Panc1 (cell line): ENCODE measurements around the gene KCNQ1. TPM values are rescaled to one million over a fixed set of nuclear protein-coding genes. Genes with fewer than 3 reads are reported as not detected.

Source experiments
- ATAC-seq: fragments of 200-7000 bp; cut with Tn5 transposase; 2 replicates; pipeline ENCODE4 v1.9.1; 2020; ENCODE audit warnings: mild to moderate bottlenecking, moderate library complexity
- BruUV-seq: library from RNA; stranded (reverse); fragments of 400-500 nt; replicated peaks from 2 replicates; lab custom pipeline; 2021; lab: Mats Ljungman, UMichigan
- CTCF ChIA-PET: fragments of 300-600 bp; sonication (Branson Sonifier 250); formaldehyde crosslinking; loops from one replicate; lab custom pipeline; 2022; ENCODE audit warnings: antibody characterized with exemption; lab: Charles Lee
- POLR2A ChIA-PET: fragments of 300-600 bp; sonication (Branson Sonifier 250); formaldehyde crosslinking; loops from one replicate; lab custom pipeline; 2022; ENCODE audit warnings: antibody characterized with exemption; lab: Charles Lee
- DNase-seq: peaks from one replicate; pipeline ENCODE4 v3.0.0-alpha.2; 2010; ENCODE audit warnings: low read depth, low spot score
- H3K27ac ChIP-seq: 2 replicates; pipeline ENCODE4 v1.5.1; 2011; ENCODE audit warnings: mild to moderate bottlenecking, low read length, inconsistent platforms
- H3K27me3 ChIP-seq: fragments of 200-500 bp; sonication (Bioruptor generic); 2 replicates; pipeline ENCODE4 v1.6.0; 2014; ENCODE audit warnings: low read length, inconsistent platforms; ENCODE audit not compliant: control insufficient read depth, insufficient read depth
- H3K36me3 ChIP-seq: fragments of 200-500 bp; sonication (Bioruptor generic); 2 replicates; pipeline ENCODE4 v1.5.1; 2014; ENCODE audit warnings: inconsistent platforms, mild to moderate bottlenecking, low read length, moderate library complexity; ENCODE audit not compliant: control insufficient read depth, insufficient read depth
- H3K4me1 ChIP-seq: 2 replicates; pipeline ENCODE4 v1.5.1; 2011; ENCODE audit warnings: inconsistent platforms, mild to moderate bottlenecking, low read length, moderate library complexity; ENCODE audit not compliant: control insufficient read depth, insufficient read depth
- H3K4me3 ChIP-seq, 2 experiments: 2 replicates each; pipeline ENCODE4 v1.5.1; 2011 to 2012; ENCODE audit warnings: low read depth in 2 of 2, low read length in 2 of 2, mild to moderate bottlenecking in 2 of 2, inconsistent platforms in 1 of 2, moderate library complexity in 1 of 2
- H3K9me3 ChIP-seq: fragments of 200-500 bp; sonication (Bioruptor generic); 2 replicates; pipeline ENCODE4 v1.5.1; 2014; ENCODE audit warnings: low read depth, mild to moderate bottlenecking, inconsistent platforms, low read length, moderate library complexity; ENCODE audit not compliant: control insufficient read depth, insufficient read depth
- POLR2AphosphoS5 ChIP-seq: IDR thresholded peaks from 2 replicates; pipeline ENCODE4 v1.6.1; 2012; ENCODE audit warnings: mild to moderate bottlenecking, low read depth, low read length, moderate library complexity
- SIN3A ChIP-seq: IDR thresholded peaks from 2 replicates; pipeline ENCODE4 v1.6.1; 2012; ENCODE audit warnings: low read depth, mild to moderate bottlenecking, low read length, moderate library complexity, borderline replicate concordance; ENCODE audit not compliant: insufficient read depth
- TCF7L2 ChIP-seq: IDR thresholded peaks from 2 replicates; pipeline ENCODE4 v1.6.1; 2011; ENCODE audit warnings: mild to moderate bottlenecking, low read depth, low read length, inconsistent platforms
- in situ Hi-C: cut with HindIII; loops from 2 replicates; pipeline ENCODE4 v1.10.0; 2016; ENCODE audit warnings: low sequenced_read_pairs, low pct_unique_long_range_greater_than_20kb
- intact Hi-C: fragments of 100-400 bp; cut with micrococcal nuclease; formaldehyde crosslinking; loops from one replicate; pipeline ENCODE4 v1.10.0; 2022; ENCODE audit not compliant: unreplicated experiment
- total RNA-seq: library from RNA; stranded (reverse); gene quantifications from one replicate; pipeline ENCODE4 v1.2.1, GENCODE V29; 2021; ENCODE audit not compliant: unreplicated experiment
- TF ChIP-seq, protein P1 (sequence below), 2 experiments: IDR thresholded peaks; 2 replicates each; pipeline ENCODE4 v1.6.1; 2011 to 2012; ENCODE audit warnings: low read depth in 2 of 2, control low read depth in 1 of 2, low read length in 1 of 2, mild to moderate bottlenecking in 1 of 2, moderate library complexity in 1 of 2; ENCODE audit not compliant: insufficient read depth in 1 of 2
- TF ChIP-seq, protein P2 (sequence below): fragments of 450-650 bp; IDR thresholded peaks from 2 replicates; pipeline ENCODE4 v1.5.1; 2017; ENCODE audit warnings: mild to moderate bottlenecking

KCNQ1 gene
- total RNA-seq, 1 experiment from 2014 or later = 1.0 TPM

DNA sequence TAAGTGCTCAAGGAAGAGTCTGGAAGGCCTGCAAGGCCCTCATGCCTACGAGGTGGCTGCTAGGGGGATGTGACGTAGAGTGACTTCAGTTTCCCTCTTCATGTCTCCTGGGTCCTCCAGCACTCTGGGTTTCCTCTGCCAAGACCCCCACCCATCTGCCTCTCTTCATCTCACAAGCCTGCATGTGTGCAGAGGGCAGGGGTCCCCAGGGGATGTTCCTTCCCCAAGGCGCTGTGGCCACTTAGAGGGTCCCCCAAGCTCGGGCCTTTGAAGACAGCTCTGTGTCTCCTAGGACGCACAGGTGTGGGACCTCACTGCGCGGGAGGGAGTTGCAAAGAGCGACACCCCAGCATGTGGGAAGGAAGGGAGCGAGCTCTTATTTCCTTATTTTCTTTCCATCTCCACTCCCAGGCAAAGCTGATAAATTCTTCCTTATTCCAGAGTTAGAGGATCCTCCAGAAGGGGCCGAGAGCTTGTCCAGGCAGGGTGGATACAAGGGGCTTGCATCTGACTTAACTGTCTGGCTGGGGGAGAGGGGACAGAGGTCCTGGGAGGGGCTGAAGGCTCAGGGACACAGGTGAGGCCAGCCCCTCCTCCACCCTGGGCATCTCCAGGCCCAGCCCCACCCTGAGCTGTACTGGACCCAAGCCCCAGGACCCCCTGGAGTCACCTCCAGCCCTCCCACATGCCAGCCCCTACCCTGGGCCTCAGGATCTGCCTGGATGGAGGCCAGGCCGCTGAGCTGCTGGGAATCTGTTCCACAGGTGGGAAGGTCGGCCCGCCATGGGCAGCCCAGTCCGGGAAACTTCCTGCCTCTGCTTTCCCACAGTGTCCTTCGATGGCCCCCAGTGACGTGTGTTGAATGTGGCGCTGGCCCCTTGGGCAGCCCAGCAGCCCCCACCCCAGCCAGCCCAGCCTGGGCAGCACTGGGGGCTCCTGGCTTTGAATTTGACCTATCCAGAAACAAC lies 314.7 kb downstream of the KCNQ1 start:
- intact Hi-C loops (no loop called here), in situ Hi-C loops (no loop called here)
- H3K4me3 ChIP-seq = no peak overlapping the region
- TF ChIP-seq, protein P1, sequence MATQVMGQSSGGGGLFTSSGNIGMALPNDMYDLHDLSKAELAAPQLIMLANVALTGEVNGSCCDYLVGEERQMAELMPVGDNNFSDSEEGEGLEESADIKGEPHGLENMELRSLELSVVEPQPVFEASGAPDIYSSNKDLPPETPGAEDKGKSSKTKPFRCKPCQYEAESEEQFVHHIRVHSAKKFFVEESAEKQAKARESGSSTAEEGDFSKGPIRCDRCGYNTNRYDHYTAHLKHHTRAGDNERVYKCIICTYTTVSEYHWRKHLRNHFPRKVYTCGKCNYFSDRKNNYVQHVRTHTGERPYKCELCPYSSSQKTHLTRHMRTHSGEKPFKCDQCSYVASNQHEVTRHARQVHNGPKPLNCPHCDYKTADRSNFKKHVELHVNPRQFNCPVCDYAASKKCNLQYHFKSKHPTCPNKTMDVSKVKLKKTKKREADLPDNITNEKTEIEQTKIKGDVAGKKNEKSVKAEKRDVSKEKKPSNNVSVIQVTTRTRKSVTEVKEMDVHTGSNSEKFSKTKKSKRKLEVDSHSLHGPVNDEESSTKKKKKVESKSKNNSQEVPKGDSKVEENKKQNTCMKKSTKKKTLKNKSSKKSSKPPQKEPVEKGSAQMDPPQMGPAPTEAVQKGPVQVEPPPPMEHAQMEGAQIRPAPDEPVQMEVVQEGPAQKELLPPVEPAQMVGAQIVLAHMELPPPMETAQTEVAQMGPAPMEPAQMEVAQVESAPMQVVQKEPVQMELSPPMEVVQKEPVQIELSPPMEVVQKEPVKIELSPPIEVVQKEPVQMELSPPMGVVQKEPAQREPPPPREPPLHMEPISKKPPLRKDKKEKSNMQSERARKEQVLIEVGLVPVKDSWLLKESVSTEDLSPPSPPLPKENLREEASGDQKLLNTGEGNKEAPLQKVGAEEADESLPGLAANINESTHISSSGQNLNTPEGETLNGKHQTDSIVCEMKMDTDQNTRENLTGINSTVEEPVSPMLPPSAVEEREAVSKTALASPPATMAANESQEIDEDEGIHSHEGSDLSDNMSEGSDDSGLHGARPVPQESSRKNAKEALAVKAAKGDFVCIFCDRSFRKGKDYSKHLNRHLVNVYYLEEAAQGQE (IDR thresholded peaks at IDR 0.05; ENCODE audit: insufficient read depth in 1 of 2, low read depth in 2 of 2, low read length in 1 of 2) = no peak
- no peak for TF ChIP-seq TCF7L2
- H3K4me1 ChIP-seq = no peaks in the 10 kb centered on the region
- ATAC-seq = no peak
- no TSS peak for BruUV-seq
- H3K27ac ChIP-seq = no peak overlapping the region
- DNase-seq = no peak
- no peaks in the 10 kb centered on the region for H3K36me3 ChIP-seq
- 0 out of 2 replicates have a peak, but pooled peaks cover 3% of the 10 kb centered on the region for H3K27me3 ChIP-seq
- no peaks in the 10 kb centered on the region for H3K9me3 ChIP-seq
- CTCF ChIA-PET = no interaction called here
- POLR2A ChIA-PET = interaction anchor here (0.6 to 0.7 kb wide), 2 partner anchors 83 to 105 kb away, joined by 3 read pairs; no protein-coding TSS in a partner anchor

DNA sequence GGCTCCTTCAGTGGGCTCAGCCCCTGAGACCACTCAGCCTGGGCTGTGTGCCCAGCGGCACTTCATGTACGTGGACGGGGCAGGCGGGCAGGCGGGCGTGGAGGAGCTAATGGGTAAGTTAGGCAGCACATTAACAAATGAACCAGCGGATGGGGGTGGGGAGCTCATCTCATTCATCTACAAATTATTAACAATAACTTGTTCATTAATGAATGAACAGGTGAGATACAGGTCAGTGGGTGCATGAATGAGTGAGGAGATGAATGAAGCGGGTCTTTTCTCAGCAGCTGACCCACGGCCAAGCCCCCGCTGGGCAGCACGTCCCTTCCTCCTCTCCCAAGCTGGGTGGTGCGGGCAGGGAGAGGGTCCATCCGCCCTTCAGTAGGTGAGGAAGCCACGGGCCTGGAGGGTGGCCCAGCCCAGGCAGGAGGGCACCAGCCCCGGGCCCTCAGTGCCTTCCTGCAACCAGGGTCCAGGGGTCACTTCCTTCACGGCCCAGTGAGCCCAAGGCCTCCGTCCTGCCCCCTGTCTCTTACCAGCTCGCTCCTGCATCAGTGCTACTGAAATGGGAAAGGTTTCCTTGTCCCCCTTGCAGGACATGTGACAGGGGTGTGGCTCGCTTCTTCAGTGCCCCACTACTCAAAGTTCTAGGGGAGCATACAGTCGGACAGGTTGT lies 315.5 kb downstream of the KCNQ1 start:
- H3K27me3 ChIP-seq = peaks cover 8% of the 10 kb centered on the region; the same call in 1 of the 2 replicates
- intact Hi-C loops (no loop called here), in situ Hi-C loops (no loop called here)
- CTCF ChIA-PET = interaction anchor here (0.5 kb wide), 1 partner anchor 173 kb away, joined by 9 read pairs; no protein-coding TSS in a partner anchor
- H3K4me3 ChIP-seq = no peak overlapping the region
- no peaks in the 10 kb centered on the region for H3K4me1 ChIP-seq
- BruUV-seq = no TSS peak
- H3K9me3 ChIP-seq = no peaks in the 10 kb centered on the region
- TF ChIP-seq, protein P1 (IDR thresholded peaks at IDR 0.05; ENCODE audit: insufficient read depth in 1 of 2, low read depth in 2 of 2, low read length in 1 of 2) = no peak
- TF ChIP-seq TCF7L2 (no peak), SIN3A (no peak), POLR2AphosphoS5 (no peak)
- TF ChIP-seq, protein P2, sequence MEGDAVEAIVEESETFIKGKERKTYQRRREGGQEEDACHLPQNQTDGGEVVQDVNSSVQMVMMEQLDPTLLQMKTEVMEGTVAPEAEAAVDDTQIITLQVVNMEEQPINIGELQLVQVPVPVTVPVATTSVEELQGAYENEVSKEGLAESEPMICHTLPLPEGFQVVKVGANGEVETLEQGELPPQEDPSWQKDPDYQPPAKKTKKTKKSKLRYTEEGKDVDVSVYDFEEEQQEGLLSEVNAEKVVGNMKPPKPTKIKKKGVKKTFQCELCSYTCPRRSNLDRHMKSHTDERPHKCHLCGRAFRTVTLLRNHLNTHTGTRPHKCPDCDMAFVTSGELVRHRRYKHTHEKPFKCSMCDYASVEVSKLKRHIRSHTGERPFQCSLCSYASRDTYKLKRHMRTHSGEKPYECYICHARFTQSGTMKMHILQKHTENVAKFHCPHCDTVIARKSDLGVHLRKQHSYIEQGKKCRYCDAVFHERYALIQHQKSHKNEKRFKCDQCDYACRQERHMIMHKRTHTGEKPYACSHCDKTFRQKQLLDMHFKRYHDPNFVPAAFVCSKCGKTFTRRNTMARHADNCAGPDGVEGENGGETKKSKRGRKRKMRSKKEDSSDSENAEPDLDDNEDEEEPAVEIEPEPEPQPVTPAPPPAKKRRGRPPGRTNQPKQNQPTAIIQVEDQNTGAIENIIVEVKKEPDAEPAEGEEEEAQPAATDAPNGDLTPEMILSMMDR = no peak
- no peak for ATAC-seq
- H3K27ac ChIP-seq = no peak overlapping the region
- DNase-seq = no peak
- no peaks in the 10 kb centered on the region for H3K36me3 ChIP-seq
- POLR2A ChIA-PET = interaction anchor here (0.6 to 0.7 kb wide), 2 partner anchors 83 to 105 kb away, joined by 3 read pairs; no protein-coding TSS in a partner anchor
